Measurements from ENCODE around the gene GATA5. TPM values are rescaled to one million over a fixed set of nuclear protein-coding genes. Genes with fewer than 3 reads are reported as not detected.

The GATA5 gene
- total and polyA plus RNA-seq, 10 of the 15 experiments (the other 5 are each of a cell fraction or from before 2014, with no cell fraction given): not detected

- Histone ChIP-seq H3K9me3 (replicated peaks; ENCODE audit: control insufficient read depth, insufficient read depth, low read length) (no peaks in the 10 kb centered on the region), H3K4me2 (ENCODE audit: control insufficient read depth, insufficient read depth) (no peak overlapping the region), H3K36me3 (ENCODE audit: control insufficient read depth in 2 of 2, insufficient read depth in 2 of 2, low read length in 1 of 2) (no peaks in the 10 kb centered on the region), H4K20me1 (ENCODE audit: control insufficient read depth, insufficient read depth) (no peaks in the 10 kb centered on the region), H3K79me2 (ENCODE audit: control insufficient read depth, insufficient read depth, low read length) (no peaks in the 10 kb centered on the region), H3K9ac (ENCODE audit: control insufficient read depth, insufficient read depth, low read length) (no peak overlapping the region), H3K27ac (ENCODE audit: control insufficient read depth, insufficient read depth) (no peak overlapping the region), H3K4me3 (no peak overlapping the region), H3K4me1 (ENCODE audit: control insufficient read depth, insufficient read depth, low read length) (no peaks in the 10 kb centered on the region), H3K27me3 (replicated peaks in 1 of 2; ENCODE audit: control insufficient read depth in 2 of 2, insufficient read depth in 2 of 2, low read length in 1 of 2) (peaks cover 6 to 14% of the 10 kb centered on the region in 2 experiments; a peak in 3 of 4 replicates), H2AFZ (ENCODE audit: control insufficient read depth, low read depth, low read length) (no peak overlapping the region)
- TF ChIP-seq STAT1 (conservative IDR thresholded peaks at IDR 0.05) (no peak), RAD21 (IDR thresholded peaks at IDR 0.05; ENCODE audit: insufficient read depth, low read depth, low read length) (no peak), NFIC (IDR thresholded peaks at IDR 0.05; ENCODE audit: low read depth, low read length) (no peak), PAX5 (IDR thresholded peaks at IDR 0.05; ENCODE audit: borderline replicate concordance, low read depth, low read length) (no peak), SIN3A (IDR thresholded peaks at IDR 0.05; ENCODE audit: low read depth, low read length) (no peak)
- FAIRE-seq (no peak), ATAC-seq (no peak), DNase-seq (ENCODE audit: low read depth, low spot score) (no peak)
- ChIA-PET CTCF (no interaction called here), POLR2A (no interaction called here), SMC1A (ENCODE audit: uncharacterized antibody, unreplicated experiment) (no interaction called here), RAD21 (ENCODE audit: unreplicated experiment) (no interaction called here)
- no TSS peak for BruUV-seq (replicated peaks)
- intact Hi-C loops (cut with micrococcal nuclease; ENCODE audit: unreplicated experiment) (no loop called here), in situ Hi-C loops (cut with MboI) (no loop called here)
- WGBS (ENCODE audit: insufficient coverage, insufficient replicate concordance, low lambda C conversion rate, missing lambda C conversion rate): 21% methylated on average over 49 of the region's 52 CpGs
Observed at GRCh38 chr20:62473717-62474603, 1.8 kb downstream of the GATA5 start.

DNA sequence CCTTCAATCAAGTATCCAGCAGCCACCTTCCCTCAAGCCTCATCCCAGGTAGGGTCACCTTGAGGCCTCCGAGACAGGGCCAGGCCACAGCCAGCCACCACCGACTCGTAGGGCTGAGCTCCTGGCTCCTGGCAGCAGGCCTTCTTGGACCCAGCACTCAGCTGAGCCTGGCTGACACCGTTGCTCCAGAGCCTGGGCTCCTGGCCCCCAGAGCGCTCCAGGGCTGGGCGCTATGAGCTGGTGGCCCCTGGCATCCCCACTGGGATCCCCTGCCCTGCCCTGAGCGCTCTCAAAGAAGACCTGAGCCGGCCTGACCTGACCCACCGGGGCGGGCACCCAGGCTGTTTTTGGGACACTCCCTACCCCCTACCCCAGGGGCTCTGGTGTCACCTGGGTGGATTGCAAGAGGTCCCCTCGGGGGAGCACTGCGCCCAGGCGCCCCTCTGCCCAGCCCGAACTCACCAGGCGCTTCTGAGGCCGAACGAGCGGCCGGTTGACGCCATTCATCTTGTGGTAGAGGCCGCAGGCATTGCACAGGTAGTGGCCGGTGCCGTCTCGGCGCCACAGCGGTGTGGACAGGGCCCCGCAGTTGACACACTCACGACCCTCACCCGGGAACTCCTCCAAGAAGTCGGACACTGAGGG lies 2.7 kb downstream of the GATA5 start:
- no peak for FAIRE-seq
- 50% methylated on average over 21 of the region's 30 CpGs for WGBS (ENCODE audit: insufficient coverage, insufficient replicate concordance, low lambda C conversion rate, missing lambda C conversion rate)
- POLR2A ChIA-PET: no interaction called here
- Histone ChIP-seq H3K9me3 (replicated peaks; ENCODE audit: control insufficient read depth, insufficient read depth, low read length) (no peaks in the 10 kb centered on the region), H3K4me3 (no peak overlapping the region), H2AFZ (ENCODE audit: control insufficient read depth, low read depth, low read length) (no peak overlapping the region), H3K36me3 (ENCODE audit: control insufficient read depth in 2 of 2, insufficient read depth in 2 of 2, low read length in 1 of 2) (no peaks in the 10 kb centered on the region), H3K27me3 (replicated peaks in 1 of 2; ENCODE audit: control insufficient read depth in 2 of 2, insufficient read depth in 2 of 2, low read length in 1 of 2) (peaks cover 2 to 10% of the 10 kb centered on the region in 2 experiments; a peak in 3 of 4 replicates), H4K20me1 (ENCODE audit: control insufficient read depth, insufficient read depth) (no peaks in the 10 kb centered on the region), H3K79me2 (ENCODE audit: control insufficient read depth, insufficient read depth, low read length) (no peaks in the 10 kb centered on the region), H3K4me1 (ENCODE audit: control insufficient read depth, insufficient read depth, low read length) (no peaks in the 10 kb centered on the region), H3K27ac (ENCODE audit: control insufficient read depth, insufficient read depth) (no peak overlapping the region), H3K4me2 (ENCODE audit: control insufficient read depth, insufficient read depth) (no peak overlapping the region), H3K9ac (ENCODE audit: control insufficient read depth, insufficient read depth, low read length) (no peak overlapping the region)
- no peak for ATAC-seq
- RAD21 ChIA-PET (ENCODE audit: unreplicated experiment): no interaction called here
- in situ Hi-C loops (cut with MboI) (no loop called here), intact Hi-C loops (cut with micrococcal nuclease; ENCODE audit: unreplicated experiment) (no loop called here)
- BruUV-seq (replicated peaks): no TSS peak
- SMC1A ChIA-PET (ENCODE audit: uncharacterized antibody, unreplicated experiment): no interaction called here
- CTCF ChIA-PET: no interaction called here
- no peak for DNase-seq (ENCODE audit: low read depth, low spot score)
- no peak for TF ChIP-seq NFYA (IDR thresholded peaks at IDR 0.05; ENCODE audit: borderline replicate concordance, low read depth, low read length)
- no peak for TF ChIP-seq HDGF (IDR thresholded peaks at IDR 0.05)
- TF ChIP-seq TARDBP (IDR thresholded peaks at IDR 0.05; ENCODE audit: borderline replicate concordance): no peak
- TF ChIP-seq IRF5 (IDR thresholded peaks at IDR 0.05; ENCODE audit: borderline replicate concordance): no peak
- TF ChIP-seq, protein P1, sequence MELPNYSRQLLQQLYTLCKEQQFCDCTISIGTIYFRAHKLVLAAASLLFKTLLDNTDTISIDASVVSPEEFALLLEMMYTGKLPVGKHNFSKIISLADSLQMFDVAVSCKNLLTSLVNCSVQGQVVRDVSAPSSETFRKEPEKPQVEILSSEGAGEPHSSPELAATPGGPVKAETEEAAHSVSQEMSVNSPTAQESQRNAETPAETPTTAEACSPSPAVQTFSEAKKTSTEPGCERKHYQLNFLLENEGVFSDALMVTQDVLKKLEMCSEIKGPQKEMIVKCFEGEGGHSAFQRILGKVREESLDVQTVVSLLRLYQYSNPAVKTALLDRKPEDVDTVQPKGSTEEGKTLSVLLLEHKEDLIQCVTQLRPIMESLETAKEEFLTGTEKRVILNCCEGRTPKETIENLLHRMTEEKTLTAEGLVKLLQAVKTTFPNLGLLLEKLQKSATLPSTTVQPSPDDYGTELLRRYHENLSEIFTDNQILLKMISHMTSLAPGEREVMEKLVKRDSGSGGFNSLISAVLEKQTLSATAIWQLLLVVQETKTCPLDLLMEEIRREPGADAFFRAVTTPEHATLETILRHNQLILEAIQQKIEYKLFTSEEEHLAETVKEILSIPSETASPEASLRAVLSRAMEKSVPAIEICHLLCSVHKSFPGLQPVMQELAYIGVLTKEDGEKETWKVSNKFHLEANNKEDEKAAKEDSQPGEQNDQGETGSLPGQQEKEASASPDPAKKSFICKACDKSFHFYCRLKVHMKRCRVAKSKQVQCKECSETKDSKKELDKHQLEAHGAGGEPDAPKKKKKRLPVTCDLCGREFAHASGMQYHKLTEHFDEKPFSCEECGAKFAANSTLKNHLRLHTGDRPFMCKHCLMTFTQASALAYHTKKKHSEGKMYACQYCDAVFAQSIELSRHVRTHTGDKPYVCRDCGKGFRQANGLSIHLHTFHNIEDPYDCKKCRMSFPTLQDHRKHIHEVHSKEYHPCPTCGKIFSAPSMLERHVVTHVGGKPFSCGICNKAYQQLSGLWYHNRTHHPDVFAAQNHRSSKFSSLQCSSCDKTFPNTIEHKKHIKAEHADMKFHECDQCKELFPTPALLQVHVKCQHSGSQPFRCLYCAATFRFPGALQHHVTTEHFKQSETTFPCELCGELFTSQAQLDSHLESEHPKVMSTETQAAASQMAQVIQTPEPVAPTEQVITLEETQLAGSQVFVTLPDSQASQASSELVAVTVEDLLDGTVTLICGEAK (IDR thresholded peaks at IDR 0.05; ENCODE audit: borderline replicate concordance): no peak
- TF ChIP-seq ZZZ3 (IDR thresholded peaks at IDR 0.05; ENCODE audit: control insufficient read depth, insufficient read length, low read depth): no peak
